ENCODE measurements around the gene APLP2. TPM values are rescaled to one million over a fixed set of nuclear protein-coding genes. Genes with fewer than 3 reads are reported as not detected.

The APLP2 gene
- total and polyA plus RNA-seq, 2 of the 13 experiments (the other 11 are each of a cell fraction or from before 2014, with no cell fraction given): 315 to 594 TPM

DNA sequence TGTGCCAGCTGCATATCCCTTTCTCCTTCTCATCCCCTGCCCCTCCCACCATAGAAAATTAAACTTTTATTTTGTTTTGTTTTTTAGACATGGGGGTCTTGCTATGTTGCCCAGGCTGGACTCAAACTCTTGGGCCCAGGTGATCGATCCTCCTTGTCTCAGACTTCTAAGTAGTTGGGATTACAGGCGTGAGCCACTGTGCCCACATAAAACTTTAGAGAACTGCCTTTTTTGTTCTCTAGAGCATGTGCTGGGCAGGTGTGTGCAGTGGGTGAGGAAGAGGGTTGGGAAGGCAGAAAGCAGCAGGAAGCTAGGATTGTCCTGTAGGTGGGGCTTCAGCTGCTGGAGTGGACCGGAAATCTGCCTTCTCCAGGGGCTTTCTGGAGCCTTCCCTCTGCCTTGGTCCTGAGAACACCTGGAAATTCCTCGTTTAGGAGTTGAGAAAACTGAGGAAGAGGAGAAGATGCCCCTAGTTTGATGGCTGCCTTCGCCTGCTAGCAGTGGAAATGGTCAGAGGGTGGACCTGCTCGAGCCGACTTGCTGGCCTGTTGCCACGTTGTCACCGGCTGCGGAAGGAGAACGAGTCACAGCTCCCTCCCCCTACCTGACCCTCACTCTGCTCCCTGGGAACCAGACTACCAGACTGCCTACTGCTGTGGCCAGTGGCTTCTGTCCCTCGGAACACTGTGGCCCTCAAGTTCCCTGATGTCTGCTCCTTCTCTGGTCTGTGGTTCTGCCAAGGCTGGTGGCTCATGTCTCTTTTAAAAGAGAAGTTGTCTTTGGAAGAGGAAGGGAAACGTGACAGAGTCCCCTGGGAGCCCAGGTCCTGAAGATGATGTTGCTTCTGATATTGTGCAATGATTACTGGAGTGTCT lies 93.9 kb downstream of the APLP2 start (continued):
- TF ChIP-seq, protein P1, sequence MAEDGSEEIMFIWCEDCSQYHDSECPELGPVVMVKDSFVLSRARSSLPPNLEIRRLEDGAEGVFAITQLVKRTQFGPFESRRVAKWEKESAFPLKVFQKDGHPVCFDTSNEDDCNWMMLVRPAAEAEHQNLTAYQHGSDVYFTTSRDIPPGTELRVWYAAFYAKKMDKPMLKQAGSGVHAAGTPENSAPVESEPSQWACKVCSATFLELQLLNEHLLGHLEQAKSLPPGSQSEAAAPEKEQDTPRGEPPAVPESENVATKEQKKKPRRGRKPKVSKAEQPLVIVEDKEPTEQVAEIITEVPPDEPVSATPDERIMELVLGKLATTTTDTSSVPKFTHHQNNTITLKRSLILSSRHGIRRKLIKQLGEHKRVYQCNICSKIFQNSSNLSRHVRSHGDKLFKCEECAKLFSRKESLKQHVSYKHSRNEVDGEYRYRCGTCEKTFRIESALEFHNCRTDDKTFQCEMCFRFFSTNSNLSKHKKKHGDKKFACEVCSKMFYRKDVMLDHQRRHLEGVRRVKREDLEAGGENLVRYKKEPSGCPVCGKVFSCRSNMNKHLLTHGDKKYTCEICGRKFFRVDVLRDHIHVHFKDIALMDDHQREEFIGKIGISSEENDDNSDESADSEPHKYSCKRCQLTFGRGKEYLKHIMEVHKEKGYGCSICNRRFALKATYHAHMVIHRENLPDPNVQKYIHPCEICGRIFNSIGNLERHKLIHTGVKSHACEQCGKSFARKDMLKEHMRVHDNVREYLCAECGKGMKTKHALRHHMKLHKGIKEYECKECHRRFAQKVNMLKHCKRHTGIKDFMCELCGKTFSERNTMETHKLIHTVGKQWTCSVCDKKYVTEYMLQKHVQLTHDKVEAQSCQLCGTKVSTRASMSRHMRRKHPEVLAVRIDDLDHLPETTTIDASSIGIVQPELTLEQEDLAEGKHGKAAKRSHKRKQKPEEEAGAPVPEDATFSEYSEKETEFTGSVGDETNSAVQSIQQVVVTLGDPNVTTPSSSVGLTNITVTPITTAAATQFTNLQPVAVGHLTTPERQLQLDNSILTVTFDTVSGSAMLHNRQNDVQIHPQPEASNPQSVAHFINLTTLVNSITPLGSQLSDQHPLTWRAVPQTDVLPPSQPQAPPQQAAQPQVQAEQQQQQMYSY (CRISPR knock-in tag; IDR thresholded peaks at IDR 0.05): no peak
- TF ChIP-seq, protein P2, sequence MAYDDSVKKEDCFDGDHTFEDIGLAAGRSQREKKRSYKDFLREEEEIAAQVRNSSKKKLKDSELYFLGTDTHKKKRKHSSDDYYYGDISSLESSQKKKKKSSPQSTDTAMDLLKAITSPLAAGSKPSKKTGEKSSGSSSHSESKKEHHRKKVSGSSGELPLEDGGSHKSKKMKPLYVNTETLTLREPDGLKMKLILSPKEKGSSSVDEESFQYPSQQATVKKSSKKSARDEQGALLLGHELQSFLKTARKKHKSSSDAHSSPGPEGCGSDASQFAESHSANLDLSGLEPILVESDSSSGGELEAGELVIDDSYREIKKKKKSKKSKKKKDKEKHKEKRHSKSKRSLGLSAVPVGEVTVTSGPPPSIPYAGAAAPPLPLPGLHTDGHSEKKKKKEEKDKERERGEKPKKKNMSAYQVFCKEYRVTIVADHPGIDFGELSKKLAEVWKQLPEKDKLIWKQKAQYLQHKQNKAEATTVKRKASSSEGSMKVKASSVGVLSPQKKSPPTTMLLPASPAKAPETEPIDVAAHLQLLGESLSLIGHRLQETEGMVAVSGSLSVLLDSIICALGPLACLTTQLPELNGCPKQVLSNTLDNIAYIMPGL (CRISPR knock-in tag; IDR thresholded peaks at IDR 0.05; ENCODE audit: borderline replicate concordance in 1 of 2, low read depth in 1 of 2): peak in 1 of 2 experiments; percentile 42; a peak in 1 of 4 replicates
- TF ChIP-seq, protein P3, sequence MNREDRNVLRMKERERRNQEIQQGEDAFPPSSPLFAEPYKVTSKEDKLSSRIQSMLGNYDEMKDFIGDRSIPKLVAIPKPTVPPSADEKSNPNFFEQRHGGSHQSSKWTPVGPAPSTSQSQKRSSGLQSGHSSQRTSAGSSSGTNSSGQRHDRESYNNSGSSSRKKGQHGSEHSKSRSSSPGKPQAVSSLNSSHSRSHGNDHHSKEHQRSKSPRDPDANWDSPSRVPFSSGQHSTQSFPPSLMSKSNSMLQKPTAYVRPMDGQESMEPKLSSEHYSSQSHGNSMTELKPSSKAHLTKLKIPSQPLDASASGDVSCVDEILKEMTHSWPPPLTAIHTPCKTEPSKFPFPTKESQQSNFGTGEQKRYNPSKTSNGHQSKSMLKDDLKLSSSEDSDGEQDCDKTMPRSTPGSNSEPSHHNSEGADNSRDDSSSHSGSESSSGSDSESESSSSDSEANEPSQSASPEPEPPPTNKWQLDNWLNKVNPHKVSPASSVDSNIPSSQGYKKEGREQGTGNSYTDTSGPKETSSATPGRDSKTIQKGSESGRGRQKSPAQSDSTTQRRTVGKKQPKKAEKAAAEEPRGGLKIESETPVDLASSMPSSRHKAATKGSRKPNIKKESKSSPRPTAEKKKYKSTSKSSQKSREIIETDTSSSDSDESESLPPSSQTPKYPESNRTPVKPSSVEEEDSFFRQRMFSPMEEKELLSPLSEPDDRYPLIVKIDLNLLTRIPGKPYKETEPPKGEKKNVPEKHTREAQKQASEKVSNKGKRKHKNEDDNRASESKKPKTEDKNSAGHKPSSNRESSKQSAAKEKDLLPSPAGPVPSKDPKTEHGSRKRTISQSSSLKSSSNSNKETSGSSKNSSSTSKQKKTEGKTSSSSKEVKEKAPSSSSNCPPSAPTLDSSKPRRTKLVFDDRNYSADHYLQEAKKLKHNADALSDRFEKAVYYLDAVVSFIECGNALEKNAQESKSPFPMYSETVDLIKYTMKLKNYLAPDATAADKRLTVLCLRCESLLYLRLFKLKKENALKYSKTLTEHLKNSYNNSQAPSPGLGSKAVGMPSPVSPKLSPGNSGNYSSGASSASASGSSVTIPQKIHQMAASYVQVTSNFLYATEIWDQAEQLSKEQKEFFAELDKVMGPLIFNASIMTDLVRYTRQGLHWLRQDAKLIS (CRISPR knock-in tag; IDR thresholded peaks at IDR 0.05): no peak
- no peak for TF ChIP-seq NR2C2 (CRISPR knock-in tag; IDR thresholded peaks at IDR 0.05; ENCODE audit: borderline replicate concordance)
- TF ChIP-seq ATRX (CRISPR knock-in tag; IDR thresholded peaks at IDR 0.05; ENCODE audit: borderline replicate concordance): no peak
- TF ChIP-seq TBL1XR1 (IDR thresholded peaks at IDR 0.05; ENCODE audit: borderline replicate concordance, low read length, partially characterized antibody): no peak
- peak; percentile 54; the same call in 1 of the 2 replicates for TF ChIP-seq ELF1 (CRISPR knock-in tag; IDR thresholded peaks at IDR 0.05)
- TF ChIP-seq, protein P4, sequence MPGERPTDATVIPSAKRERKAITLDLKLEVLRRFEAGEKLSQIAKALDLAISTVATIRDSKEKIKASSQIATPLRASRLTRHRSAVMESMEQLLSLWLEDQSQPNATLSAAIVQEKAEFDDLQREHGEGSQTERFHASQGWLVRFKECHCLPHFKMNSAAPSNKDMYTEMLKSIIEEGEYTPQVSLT (CRISPR knock-in tag; IDR thresholded peaks at IDR 0.05; ENCODE audit: borderline replicate concordance, low read depth): no peak
- TF ChIP-seq HES4 (CRISPR knock-in tag; IDR thresholded peaks at IDR 0.05; ENCODE audit: borderline replicate concordance): no peak
- no peak for TF ChIP-seq ZFP36L1 (CRISPR knock-in tag; IDR thresholded peaks at IDR 0.05)
- TF ChIP-seq, protein P5, sequence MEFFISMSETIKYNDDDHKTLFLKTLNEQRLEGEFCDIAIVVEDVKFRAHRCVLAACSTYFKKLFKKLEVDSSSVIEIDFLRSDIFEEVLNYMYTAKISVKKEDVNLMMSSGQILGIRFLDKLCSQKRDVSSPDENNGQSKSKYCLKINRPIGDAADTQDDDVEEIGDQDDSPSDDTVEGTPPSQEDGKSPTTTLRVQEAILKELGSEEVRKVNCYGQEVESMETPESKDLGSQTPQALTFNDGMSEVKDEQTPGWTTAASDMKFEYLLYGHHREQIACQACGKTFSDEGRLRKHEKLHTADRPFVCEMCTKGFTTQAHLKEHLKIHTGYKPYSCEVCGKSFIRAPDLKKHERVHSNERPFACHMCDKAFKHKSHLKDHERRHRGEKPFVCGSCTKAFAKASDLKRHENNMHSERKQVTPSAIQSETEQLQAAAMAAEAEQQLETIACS (CRISPR knock-in tag; IDR thresholded peaks at IDR 0.05): no peak
- no peak for TF ChIP-seq HOXD1 (CRISPR knock-in tag; IDR thresholded peaks at IDR 0.05)
- no peak for TF ChIP-seq ZSCAN22 (CRISPR knock-in tag; IDR thresholded peaks at IDR 0.05)
- TF ChIP-seq CREB1 (IDR thresholded peaks at IDR 0.05): no peak
- TF ChIP-seq CREB1 (CRISPR knock-in tag; IDR thresholded peaks at IDR 0.05): no peak
- TF ChIP-seq MAFF (IDR thresholded peaks at IDR 0.05; ENCODE audit: low read depth, low read length): no peak
- no peak for TF ChIP-seq SCMH1 (CRISPR knock-in tag; IDR thresholded peaks at IDR 0.05; ENCODE audit: borderline replicate concordance)

Measured in HepG2 (cell line).